Hematopoietic multipotent progenitor cell treated with erythropoietin and hydrocortisone succinate and interleukin-3 and kit ligand, for 15 days (in vitro differentiated cells): ENCODE measurements around the gene PRKCZ.

Source experiments
- DNase-seq: peaks from one replicate; pipeline ENCODE4 v3.0.0-alpha.2; 2015; ENCODE audit warnings: low spot score

PRKCZ gene

GRCh38 chr1:2067393-2067792 is 17.2 kb downstream of the PRKCZ start:
- no peak for DNase-seq

DNA sequence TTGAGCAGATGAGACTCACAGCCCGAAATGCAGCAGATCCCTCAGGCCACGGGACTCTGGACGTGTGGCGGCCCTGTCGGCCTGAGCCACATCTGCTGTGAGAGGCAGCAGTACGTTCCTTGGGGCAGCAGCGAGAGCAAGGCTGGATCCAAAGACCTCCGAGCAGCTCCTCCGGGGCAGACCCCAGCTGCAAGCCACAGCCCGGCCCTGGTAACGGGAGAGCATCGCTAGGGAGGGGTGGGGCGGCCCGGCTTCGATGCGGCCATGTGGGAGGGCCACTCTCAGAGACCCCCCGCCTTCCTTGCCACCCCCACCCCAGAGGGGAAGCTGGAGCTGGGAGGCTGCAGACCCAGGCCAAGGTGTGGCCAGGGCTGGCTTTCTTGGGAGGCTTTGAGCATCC is 17.8 kb downstream of the PRKCZ start:
- DNase-seq: no peak

DNA sequence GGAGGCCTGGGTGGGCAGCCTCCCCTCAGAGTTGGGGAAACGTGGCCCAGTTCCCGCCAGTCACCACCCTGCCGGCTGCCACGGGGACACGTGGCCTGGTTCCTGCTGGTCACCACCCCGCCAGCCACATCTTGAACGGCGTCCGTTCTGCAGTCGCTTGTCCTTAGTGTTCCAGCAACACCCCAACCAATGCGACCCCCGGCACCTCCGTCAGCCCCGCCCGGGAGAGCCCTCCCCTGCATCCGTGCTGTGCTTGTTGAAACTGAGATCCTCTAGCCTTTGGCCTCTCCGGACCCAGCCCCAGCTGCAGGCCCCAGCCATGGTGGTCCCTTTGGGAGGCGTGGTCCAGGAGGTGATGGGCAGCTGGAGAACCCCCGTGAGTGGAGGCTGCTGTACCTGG is 18.7 kb downstream of the PRKCZ start:
- no peak for DNase-seq

- DNase-seq: no peak
These were observed 19.8 kb downstream of the PRKCZ start for GRCh38 chr1:2070016-2070415.

GRCh38 chr1:2070800-2071530 is 20.8 kb downstream of the PRKCZ start:
- DNase-seq: no peak

GRCh38 chr1:2072109-2072806 is 22.0 kb downstream of the PRKCZ start:
- no peak for DNase-seq

DNA sequence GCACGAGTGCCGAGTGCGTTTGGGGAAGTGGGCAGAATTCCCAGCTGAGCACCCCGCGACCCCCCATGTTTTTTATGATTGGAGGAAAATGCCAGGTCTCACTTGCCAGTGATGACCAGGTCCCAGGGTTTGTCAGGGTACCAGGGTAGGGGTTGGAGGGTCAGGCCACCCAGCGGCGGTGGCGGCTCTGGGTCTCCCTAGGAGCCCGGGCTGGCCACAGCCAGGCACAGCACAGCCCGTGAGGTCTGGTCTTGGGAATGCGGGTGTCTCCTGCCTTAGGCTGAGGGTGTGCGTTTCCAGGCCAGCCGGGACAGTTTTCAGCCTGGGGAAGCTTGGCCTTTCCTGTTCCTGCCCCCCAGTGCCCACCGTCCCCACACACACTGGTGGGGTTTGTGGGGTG is 22.7 kb downstream of the PRKCZ start:
- no peak for DNase-seq

- DNase-seq: no peak
These were observed 23.4 kb downstream of the PRKCZ start for GRCh38 chr1:2073382-2074230.

GRCh38 chr1:2074396-2074795 is 24.2 kb downstream of the PRKCZ start:
- DNase-seq: no peak

- DNase-seq: no peak
These were observed 24.9 kb downstream of the PRKCZ start for GRCh38 chr1:2074944-2075740.

DNA sequence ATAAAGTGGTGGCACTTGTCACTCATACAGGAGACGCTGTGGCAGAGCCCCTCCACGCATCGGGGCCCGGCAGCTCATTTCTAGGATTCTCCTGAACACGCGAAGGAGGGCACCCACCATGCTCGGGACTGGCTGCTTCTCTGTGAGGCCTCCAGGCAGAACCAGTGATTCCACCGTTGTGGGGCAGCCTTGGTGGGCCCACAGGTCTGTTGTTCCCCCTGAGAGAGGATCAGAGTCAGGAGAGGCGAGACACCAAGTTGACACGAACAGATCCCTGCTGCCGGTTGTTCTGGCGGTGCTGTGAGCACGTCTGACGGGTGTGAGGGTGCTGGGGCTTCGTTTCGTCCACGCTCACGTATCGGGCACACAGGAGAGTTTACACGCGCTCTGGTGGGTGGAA is 26.6 kb downstream of the PRKCZ start:
- DNase-seq: no peak

DNA sequence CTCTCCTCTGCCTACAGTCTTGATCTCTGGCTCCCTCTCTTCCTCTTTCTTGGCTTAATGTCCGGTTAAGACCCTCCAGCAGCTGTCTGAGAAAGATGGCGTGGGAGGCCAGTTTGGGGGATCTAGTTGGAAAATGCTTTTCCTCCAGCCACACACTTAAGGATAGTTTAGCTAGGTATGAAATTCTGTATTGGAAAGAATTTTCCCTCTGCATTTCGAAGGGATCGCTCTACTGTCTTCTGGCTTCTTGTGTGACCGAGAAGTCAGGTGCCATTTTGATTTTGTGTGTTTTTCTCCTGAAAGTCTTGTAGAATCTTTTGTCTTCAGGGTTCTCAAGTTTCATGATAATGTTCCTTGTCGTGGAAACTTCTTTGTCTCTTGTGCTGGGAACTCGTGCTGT is 28.0 kb downstream of the PRKCZ start:
- DNase-seq: no peak

DNA sequence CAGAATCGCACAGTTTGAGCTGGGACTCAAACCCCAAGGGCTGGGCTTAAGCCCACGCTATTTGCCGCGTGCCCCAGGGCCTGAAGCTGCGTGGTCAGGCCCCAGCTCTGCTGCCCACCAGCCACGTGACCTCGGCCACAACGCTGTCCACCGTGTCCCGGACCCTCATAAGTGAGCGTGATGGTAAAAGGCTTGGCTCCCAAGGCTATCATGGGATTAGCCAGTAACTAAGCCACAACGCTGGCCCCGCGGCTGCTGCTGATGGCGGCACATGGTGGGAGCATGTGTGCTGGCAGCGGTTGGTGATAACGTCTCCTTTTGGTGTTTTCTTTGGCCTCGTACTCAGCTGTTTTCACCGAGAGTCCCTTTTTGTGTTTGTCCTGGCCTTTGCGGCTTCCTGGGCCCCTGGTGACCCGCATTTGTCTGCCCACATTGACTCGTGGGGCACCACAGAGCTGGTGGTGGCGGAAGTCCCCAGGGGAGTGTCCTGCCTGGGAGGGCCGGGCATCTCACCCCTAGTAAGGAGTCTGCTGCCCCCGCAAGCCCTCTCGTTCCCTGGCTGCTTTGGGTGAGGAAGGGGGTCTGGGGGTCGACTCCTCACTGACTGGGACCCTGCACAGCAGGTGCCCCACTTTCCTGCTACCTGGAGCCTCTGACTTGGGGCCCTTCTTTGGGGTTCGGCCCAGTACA is 29.3 kb downstream of the PRKCZ start:
- DNase-seq: no peak

DNA sequence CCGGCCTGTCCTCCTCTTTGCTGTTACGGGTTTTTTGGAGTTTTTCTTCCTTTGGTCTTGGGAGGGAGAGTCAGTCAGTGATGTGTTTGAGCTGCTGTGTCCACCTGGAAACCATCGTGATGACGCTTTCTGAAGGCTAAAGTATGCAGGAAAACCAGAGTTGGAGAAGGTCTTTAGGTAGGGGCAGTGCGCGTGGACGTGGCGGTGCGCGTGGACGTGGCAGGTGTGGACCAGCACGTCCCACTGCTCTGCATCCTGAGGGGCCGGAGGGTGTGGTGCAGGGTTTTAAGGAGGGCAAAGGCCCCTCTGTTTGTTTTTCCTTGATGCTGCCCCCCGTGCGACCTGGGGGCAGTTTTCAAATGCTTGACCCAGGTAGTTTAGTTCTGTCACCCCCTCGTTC is 29.9 kb downstream of the PRKCZ start:
- no peak for DNase-seq

GRCh38 chr1:2080884-2081283 is 30.7 kb downstream of the PRKCZ start:
- no peak for DNase-seq

DNA sequence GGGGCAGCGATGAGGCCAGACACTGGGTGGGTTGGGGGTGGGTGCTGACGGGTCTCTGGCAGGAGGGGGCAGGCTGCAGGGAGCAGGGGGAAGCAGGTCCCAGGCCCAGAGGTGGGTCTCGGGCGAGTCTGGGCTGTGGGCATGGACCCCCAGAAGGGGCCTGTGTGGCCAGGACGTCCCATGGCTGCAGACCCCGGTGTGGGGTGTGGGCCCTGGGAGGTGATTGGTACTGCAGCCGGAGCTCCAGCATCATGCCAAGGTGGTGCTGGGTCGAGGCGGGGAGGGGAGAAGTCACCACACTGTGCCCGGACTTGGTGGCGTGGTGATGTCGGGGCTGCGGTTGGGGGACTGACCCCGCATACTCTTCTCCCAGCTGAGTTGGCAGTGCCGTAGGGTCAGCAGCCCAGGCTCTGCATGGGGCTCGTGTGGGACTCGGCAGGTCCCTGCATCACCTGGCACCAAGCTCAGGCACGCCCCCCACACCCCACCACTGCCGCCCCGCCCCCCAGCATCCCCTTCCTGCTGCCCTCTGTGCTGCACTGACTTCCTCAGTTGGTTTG is 31.2 kb downstream of the PRKCZ start:
- no peak for DNase-seq

DNA sequence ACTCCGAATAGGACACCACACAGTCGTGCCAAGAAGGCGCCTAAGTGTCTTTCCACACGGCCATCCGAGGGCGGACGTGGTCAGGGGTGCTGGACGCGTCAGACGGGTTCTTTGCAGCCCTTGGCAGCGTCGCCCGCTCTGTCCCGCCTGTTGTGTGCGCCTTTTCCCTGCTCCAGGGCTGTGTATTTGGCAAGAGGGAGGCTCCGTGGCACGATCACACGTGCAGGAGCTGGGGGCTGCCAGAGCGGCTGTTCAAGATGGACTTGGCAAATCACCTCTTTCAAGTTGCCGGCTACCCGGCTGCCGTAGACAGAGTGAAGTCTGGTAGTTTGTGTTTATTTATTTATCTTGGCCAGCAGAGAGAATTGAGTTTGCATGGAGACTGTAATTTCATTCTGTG is 31.9 kb downstream of the PRKCZ start:
- no peak for DNase-seq

- DNase-seq: no peak
These were observed 33.5 kb downstream of the PRKCZ start for GRCh38 chr1:2083666-2084065.

- DNase-seq: no peak
These were observed 34.1 kb downstream of the PRKCZ start for GRCh38 chr1:2084306-2084705.

- DNase-seq: no peak
These were observed 34.9 kb downstream of the PRKCZ start for GRCh38 chr1:2085080-2085479.

- DNase-seq: no peak
These were observed 36.4 kb downstream of the PRKCZ start for GRCh38 chr1:2086446-2087078.
